Breast epithelium (tissue), 4 donors: ENCODE data around the gene ELF3. TPM values are rescaled to one million over a fixed set of nuclear protein-coding genes. Genes with fewer than 3 reads are reported as not detected.
"Not testable (repeated sequence)": the region's sequence is repeated elsewhere in the genome, so short reads cannot be mapped to it uniquely, and the experiment has no call there.

Experiments used
- DNase-seq, 2 donors: peaks; one replicate each; pipeline ENCODE4 v3.0.0-alpha.2; 2019; ENCODE audit warnings: low spot score in 2 of 2
- H3K27ac ChIP-seq, 2 donors: fragments of 200-600 bp; sonication (generic) in 1 of 2; one replicate each; pipeline ENCODE4 v1.5.1; 2016 to 2019; ENCODE audit warnings: mild to moderate bottlenecking in 1 of 2
- H3K27me3 ChIP-seq, 2 donors: fragments of 200-600 bp; sonication (generic) in 1 of 2; one replicate each; pipeline versions ENCODE4 v1.5.1 to v1.6.0; 2017 to 2019; ENCODE audit warnings: control low read depth in 1 of 2, mild to moderate bottlenecking in 1 of 2
- H3K36me3 ChIP-seq: fragments of 200-600 bp; one replicate; pipeline ENCODE4 v1.5.1; 2019
- H3K4me1 ChIP-seq, 2 donors: fragments of 200-600 bp; sonication (generic); one replicate each; pipeline ENCODE4 v1.5.1; 2016 to 2019; ENCODE audit warnings: control low read depth in 1 of 2
- H3K4me3 ChIP-seq, 3 donors: fragments of 200-600 bp; sonication (generic); 1 replicate in 2 of 3; 2 replicates in 1 of 3; pipeline ENCODE4 v1.5.1; 2016 to 2019; ENCODE audit warnings: mild to moderate bottlenecking in 3 of 3, moderate library complexity in 2 of 3
- H3K9me3 ChIP-seq, 2 donors: fragments of 200-600 bp; sonication (generic) in 1 of 2; one replicate each; pipeline ENCODE4 v1.5.1; 2016 to 2019; ENCODE audit warnings: control low read depth in 1 of 2
- POLR2A ChIP-seq: fragments of 450-650 bp; IDR thresholded peaks from one replicate; pipeline ENCODE4 v1.6.1; 2016; ENCODE audit warnings: antibody characterized with exemption, mild to moderate bottlenecking, moderate library complexity
- POLR2AphosphoS5 ChIP-seq, 3 donors: sonication (generic); formaldehyde crosslinking; IDR thresholded peaks; one replicate each; pipeline ENCODE4 v1.6.1; 2017; ENCODE audit warnings: antibody characterized with exemption in 3 of 3
- intact Hi-C: fragments of 100-400 bp; cut with DNase I; formaldehyde crosslinking; loops from one replicate; pipeline ENCODE4 v1.15.1; 2023; ENCODE audit warnings: low total_unique reads
- total RNA-seq, 3 donors: library from RNA; depleted of rRNA; stranded (reverse); fragments of >200 nt; gene quantifications; one replicate each; pipeline ENCODE4 v1.1.0, GENCODE V29; 2016
- TF ChIP-seq, protein P1 (sequence below), 3 donors: fragments of 450-650 bp; IDR thresholded peaks; one replicate each; pipeline ENCODE4 v1.5.1; 2016 to 2017; ENCODE audit warnings: antibody characterized with exemption in 3 of 3, mild to moderate bottlenecking in 3 of 3, moderate library complexity in 3 of 3

The ELF3 gene
- 1,000 to 10,000 TPM in 1 of 3 donors, 100 to 1,000 TPM in 1, 1 to 10 TPM in 1; 1.3 to 1,061 (median 367) TPM for total RNA-seq

- DNase-seq, result peak; percentile 93 to 95
- H3K27me3 ChIP-seq, result no peaks in the 10 kb centered on the region
- peak within 1 kb of the TSS in 2 of 3 donors; percentile 67 to 71 for H3K4me3 ChIP-seq
- intact Hi-C loops, result no loop called here
- H3K27ac ChIP-seq, result peak within 1 kb of the TSS; percentile 92 to 96
- H3K36me3 ChIP-seq, result no peaks in the 10 kb centered on the region
- H3K4me1 ChIP-seq, result peaks cover 0 to 12% of the 10 kb centered on the region in 2 donors
- H3K9me3 ChIP-seq, result no peaks in the 10 kb centered on the region
- TF ChIP-seq POLR2AphosphoS5 (IDR thresholded peaks at IDR 0.05), result peak; percentile 82 to 97 (median 92)
- peak; percentile 96 for TF ChIP-seq POLR2A
- TF ChIP-seq, protein P1, sequence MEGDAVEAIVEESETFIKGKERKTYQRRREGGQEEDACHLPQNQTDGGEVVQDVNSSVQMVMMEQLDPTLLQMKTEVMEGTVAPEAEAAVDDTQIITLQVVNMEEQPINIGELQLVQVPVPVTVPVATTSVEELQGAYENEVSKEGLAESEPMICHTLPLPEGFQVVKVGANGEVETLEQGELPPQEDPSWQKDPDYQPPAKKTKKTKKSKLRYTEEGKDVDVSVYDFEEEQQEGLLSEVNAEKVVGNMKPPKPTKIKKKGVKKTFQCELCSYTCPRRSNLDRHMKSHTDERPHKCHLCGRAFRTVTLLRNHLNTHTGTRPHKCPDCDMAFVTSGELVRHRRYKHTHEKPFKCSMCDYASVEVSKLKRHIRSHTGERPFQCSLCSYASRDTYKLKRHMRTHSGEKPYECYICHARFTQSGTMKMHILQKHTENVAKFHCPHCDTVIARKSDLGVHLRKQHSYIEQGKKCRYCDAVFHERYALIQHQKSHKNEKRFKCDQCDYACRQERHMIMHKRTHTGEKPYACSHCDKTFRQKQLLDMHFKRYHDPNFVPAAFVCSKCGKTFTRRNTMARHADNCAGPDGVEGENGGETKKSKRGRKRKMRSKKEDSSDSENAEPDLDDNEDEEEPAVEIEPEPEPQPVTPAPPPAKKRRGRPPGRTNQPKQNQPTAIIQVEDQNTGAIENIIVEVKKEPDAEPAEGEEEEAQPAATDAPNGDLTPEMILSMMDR (IDR thresholded peaks at IDR 0.05), result no peak
These were observed at the start of gene ELF3 for GRCh38 chr1:202010180-202011015. Gene ELF3, plus strand, starts transcription at chr1:202010587. Its CDS starts 550 bp downstream, at chr1:202011137.

GRCh38 chr1:201962382-201962781 lies 48.0 kb upstream of the ELF3 start:
- DNase-seq, H3K9me3 ChIP-seq, intact Hi-C loops, H3K4me3 ChIP-seq, H3K27me3 ChIP-seq, H3K36me3 ChIP-seq, H3K4me1 ChIP-seq, H3K27ac ChIP-seq: not testable (repeated sequence)

DNA sequence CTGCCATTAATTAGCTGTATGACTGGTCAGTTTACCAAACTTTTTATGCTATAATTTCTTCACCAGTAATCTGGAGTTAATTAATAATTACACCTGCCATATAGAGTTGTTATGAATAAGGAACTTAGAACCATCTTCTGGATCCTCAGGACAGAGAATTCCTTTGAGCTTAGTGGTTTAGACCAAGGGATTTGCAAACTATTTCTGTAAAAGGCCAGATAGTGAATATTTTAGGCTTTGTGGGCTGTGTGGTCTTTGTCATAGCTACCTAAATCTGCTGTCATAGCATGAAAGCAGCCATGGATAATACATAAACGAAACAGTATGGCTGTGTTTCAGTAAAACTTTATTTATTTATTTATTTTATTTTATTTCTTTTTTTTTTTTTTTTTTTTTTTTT lies 46.1 kb upstream of the ELF3 start:
- Histone ChIP-seq H3K27ac (no peak overlapping the region), H3K4me1 (no peaks in the 10 kb centered on the region), H3K4me3 (no peak overlapping the region), H3K36me3 (no peaks in the 10 kb centered on the region), H3K9me3 (no peaks in the 10 kb centered on the region), H3K27me3 (no peaks in the 10 kb centered on the region)
- DNase-seq, result no peak
- intact Hi-C loops, result no loop called here
- TF ChIP-seq, protein P1 (IDR thresholded peaks at IDR 0.05), result no peak
- TF ChIP-seq POLR2A (no peak), POLR2AphosphoS5 (IDR thresholded peaks at IDR 0.05) (no peak)

DNA sequence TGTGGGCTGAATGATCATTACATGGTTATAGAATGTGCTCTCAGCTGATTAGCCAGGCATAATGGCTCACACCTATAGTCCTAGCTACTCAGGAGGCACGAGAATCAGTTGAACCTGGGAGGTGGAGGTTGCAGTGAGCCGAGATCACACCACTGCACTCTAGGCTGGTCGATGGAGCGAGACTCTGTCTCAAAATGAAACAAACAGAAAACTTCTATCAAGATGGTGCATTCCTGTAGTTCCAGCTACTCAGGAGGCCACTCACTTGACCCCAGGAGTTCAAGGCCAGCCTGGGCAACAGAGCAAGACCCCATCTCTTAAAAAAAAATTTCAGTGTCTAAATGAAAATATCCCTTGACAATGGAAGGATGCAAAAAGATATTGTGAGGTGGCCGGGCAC lies 44.2 kb upstream of the ELF3 start:
- Histone ChIP-seq H3K27me3 (no peaks in the 10 kb centered on the region), H3K4me1 (no peaks in the 10 kb centered on the region), H3K9me3 (no peaks in the 10 kb centered on the region), H3K27ac (no peak overlapping the region), H3K4me3 (no peak overlapping the region), H3K36me3 (no peaks in the 10 kb centered on the region)
- peak in 1 of 2 donors; percentile 1 for DNase-seq
- intact Hi-C loops, result no loop called here
- TF ChIP-seq POLR2A (no peak), POLR2AphosphoS5 (IDR thresholded peaks at IDR 0.05) (no peak)
- TF ChIP-seq, protein P1 (IDR thresholded peaks at IDR 0.05), result no peak

DNA sequence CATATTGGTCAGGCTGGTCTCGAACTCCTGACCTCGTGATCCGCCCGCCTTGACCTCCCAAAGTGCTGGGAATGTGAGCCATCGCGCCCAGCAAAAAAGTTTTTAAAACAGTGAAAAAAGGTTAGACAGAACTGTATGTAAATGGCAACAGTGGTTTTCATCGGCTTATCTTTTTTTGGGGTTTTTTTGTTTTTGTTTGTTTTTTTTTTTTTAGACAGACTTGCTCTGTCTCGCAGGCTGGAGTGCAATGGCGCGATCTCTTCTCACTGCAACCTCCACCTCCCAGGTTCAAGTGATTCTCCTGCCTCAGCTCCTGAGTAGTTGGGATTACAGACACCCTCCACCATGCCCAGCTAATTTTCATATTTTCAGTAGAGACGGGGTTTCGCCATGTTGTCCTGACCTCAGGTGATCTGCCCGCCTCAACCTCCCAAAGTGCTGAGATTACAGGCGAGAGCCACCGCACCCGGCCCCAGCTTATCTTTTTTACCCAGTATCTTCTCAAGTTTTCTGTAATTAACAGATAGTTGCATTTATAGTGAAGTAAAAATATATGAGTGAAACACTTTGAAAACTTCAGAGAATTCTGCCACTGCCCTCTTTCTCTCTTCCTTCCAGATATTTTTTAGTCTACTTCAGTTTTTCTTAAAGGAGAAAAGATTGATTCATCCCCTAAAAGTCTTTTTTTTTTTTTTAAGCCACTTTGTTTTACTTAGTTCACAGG lies 42.0 kb upstream of the ELF3 start:
- Histone ChIP-seq H3K4me3 (no peak overlapping the region), H3K4me1 (no peaks in the 10 kb centered on the region), H3K36me3 (no peaks in the 10 kb centered on the region), H3K27ac (no peak overlapping the region), H3K27me3 (no peaks in the 10 kb centered on the region), H3K9me3 (no peaks in the 10 kb centered on the region)
- intact Hi-C loops, result no loop called here
- DNase-seq, result peak in 1 of 2 donors; percentile 12
- TF ChIP-seq POLR2AphosphoS5 (IDR thresholded peaks at IDR 0.05) (no peak), POLR2A (no peak)
- TF ChIP-seq, protein P1 (IDR thresholded peaks at IDR 0.05), result no peak
